K562 (cell line): ENCODE data around the gene CASTOR1.

ENCODE experiments used
- KLF13 ChIP-seq: fragments of 450-650 bp; IDR thresholded peaks from 2 replicates; pipeline ENCODE4 v1.6.1; 2016; ENCODE audit warnings: missing genetic modification characterization, low read depth, mild to moderate bottlenecking, missing compliant biosample characterization, moderate library complexity, borderline replicate concordance
- L3MBTL2 ChIP-seq: fragments of 450-650 bp; IDR thresholded peaks from 2 replicates; pipeline ENCODE4 v1.6.1; 2016; ENCODE audit warnings: mild to moderate bottlenecking, moderate library complexity
- TF ChIP-seq, protein P1 (sequence below): sonication (generic); formaldehyde crosslinking; IDR thresholded peaks from 2 replicates; pipeline ENCODE4 v1.9.0; 2022; ENCODE audit warnings: mild to moderate bottlenecking, missing genetic modification reagents
- TF ChIP-seq, protein P2 (sequence below): sonication (generic); formaldehyde crosslinking; IDR thresholded peaks from 2 replicates; pipeline ENCODE4 v1.8.0; 2022; ENCODE audit warnings: mild to moderate bottlenecking, missing genetic modification reagents
- TF ChIP-seq, protein P3 (sequence below), 3 experiments: IDR thresholded peaks in 2 of 3; conservative IDR thresholded peaks in 1 of 3; 2 replicates each; pipeline ENCODE4 v1.5.1; 2011 to 2012; ENCODE audit warnings: low read length in 3 of 3, mild to moderate bottlenecking in 3 of 3, control low read depth in 2 of 3, improper control_type of control experiment in 1 of 3, inconsistent platforms in 1 of 3, low read depth in 1 of 3, mixed read lengths in 1 of 3, moderate library complexity in 1 of 3; ENCODE audit not compliant: insufficient read depth in 2 of 3

DNA sequence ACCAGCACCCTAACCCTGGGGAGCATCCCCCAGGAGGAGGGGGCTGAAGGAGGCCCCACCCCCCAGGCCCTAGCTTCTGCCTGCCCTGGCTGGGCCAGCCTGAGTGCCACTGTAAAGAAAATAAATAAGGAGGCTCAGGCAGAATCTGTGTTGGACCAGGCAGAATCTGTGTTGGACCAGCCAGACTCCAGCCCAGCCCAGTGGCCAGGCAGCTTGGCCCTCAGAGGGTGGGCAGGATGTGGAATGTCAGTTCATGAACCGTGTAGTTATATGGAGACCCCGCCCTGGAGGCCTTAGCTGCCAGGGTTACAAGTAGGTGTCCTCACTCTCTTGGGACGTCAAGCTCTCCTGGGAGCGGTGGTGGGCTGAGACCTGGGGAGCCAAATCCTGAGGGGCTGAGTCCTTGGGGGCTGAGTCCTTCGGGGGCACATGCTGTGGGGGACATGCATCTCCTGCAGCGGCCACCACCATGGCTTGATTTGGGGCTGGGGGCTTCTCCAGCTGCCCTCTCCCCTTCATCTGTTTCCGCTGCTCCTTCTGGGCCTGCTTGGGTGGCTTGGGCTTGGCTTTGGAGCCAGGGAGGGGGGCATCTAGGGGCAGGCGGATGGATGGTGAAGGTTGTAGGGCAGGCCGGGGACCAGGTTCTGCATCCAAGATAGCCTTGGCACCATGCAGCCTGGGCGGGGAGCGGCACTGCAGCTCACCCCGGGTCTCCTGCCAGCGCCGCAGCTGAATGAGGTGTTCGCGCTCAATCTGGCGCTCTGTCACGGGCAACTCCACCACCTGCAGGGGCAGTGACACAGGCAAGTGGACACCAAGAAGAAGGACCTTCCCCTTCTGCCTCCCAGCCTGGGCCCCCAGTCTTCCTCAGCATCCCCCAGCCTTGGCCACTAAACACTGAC is 3.0 kb upstream of the CASTOR1 start:
- TF ChIP-seq, protein P1, sequence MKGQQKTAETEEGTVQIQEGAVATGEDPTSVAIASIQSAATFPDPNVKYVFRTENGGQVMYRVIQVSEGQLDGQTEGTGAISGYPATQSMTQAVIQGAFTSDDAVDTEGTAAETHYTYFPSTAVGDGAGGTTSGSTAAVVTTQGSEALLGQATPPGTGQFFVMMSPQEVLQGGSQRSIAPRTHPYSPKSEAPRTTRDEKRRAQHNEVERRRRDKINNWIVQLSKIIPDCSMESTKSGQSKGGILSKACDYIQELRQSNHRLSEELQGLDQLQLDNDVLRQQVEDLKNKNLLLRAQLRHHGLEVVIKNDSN: no peak
- TF ChIP-seq KLF13 (tag): no peak
- TF ChIP-seq, protein P2, sequence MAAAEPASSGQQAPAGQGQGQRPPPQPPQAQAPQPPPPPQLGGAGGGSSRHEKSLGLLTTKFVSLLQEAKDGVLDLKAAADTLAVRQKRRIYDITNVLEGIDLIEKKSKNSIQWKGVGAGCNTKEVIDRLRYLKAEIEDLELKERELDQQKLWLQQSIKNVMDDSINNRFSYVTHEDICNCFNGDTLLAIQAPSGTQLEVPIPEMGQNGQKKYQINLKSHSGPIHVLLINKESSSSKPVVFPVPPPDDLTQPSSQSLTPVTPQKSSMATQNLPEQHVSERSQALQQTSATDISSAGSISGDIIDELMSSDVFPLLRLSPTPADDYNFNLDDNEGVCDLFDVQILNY (CRISPR knock-in tag): no peak
- TF ChIP-seq L3MBTL2: no peak
- TF ChIP-seq, protein P3, sequence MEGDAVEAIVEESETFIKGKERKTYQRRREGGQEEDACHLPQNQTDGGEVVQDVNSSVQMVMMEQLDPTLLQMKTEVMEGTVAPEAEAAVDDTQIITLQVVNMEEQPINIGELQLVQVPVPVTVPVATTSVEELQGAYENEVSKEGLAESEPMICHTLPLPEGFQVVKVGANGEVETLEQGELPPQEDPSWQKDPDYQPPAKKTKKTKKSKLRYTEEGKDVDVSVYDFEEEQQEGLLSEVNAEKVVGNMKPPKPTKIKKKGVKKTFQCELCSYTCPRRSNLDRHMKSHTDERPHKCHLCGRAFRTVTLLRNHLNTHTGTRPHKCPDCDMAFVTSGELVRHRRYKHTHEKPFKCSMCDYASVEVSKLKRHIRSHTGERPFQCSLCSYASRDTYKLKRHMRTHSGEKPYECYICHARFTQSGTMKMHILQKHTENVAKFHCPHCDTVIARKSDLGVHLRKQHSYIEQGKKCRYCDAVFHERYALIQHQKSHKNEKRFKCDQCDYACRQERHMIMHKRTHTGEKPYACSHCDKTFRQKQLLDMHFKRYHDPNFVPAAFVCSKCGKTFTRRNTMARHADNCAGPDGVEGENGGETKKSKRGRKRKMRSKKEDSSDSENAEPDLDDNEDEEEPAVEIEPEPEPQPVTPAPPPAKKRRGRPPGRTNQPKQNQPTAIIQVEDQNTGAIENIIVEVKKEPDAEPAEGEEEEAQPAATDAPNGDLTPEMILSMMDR (IDR thresholded peaks at IDR 0.05 in 2 of 3, conservative IDR thresholded peaks at IDR 0.05 in 1 of 3; ENCODE audit: insufficient read depth in 2 of 3, low read depth in 1 of 3, low read length in 3 of 3): no peak
